Muscle layer of duodenum (tissue), 2 donors: ENCODE data around the gene CCDC85A.

Experiments
- H3K27ac ChIP-seq: one replicate; pipeline ENCODE4 v1.7.0; 2013; ENCODE audit warnings: mild to moderate bottlenecking, low read length
- H3K27me3 ChIP-seq: one replicate; pipeline ENCODE4 v1.7.0; 2013; ENCODE audit warnings: low read depth, mild to moderate bottlenecking, control low read depth, low read length
- H3K36me3 ChIP-seq, 2 donors: one replicate each; pipeline ENCODE4 v1.7.0; 2013; ENCODE audit warnings: low read length in 2 of 2, control low read depth in 1 of 2, mild to moderate bottlenecking in 1 of 2; ENCODE audit not compliant: insufficient read depth in 2 of 2, control insufficient read depth in 1 of 2
- H3K4me1 ChIP-seq, 2 donors: one replicate each; pipeline ENCODE4 v1.7.0; 2013; ENCODE audit warnings: low read length in 2 of 2, mild to moderate bottlenecking in 2 of 2, control low read depth in 1 of 2, moderate library complexity in 1 of 2; ENCODE audit not compliant: insufficient read depth in 2 of 2, control insufficient read depth in 1 of 2
- H3K4me3 ChIP-seq, 2 donors: one replicate each; pipeline ENCODE4 v1.7.0; 2013; ENCODE audit warnings: low read length in 2 of 2, low read depth in 1 of 2, mild to moderate bottlenecking in 1 of 2
- H3K9me3 ChIP-seq, 2 donors: one replicate each; pipeline ENCODE4 v1.7.0; 2013; ENCODE audit warnings: low read length in 2 of 2, control low read depth in 1 of 2, mild to moderate bottlenecking in 1 of 2; ENCODE audit not compliant: control insufficient read depth in 1 of 2
- donor health status: healthy.

CCDC85A gene

DNA sequence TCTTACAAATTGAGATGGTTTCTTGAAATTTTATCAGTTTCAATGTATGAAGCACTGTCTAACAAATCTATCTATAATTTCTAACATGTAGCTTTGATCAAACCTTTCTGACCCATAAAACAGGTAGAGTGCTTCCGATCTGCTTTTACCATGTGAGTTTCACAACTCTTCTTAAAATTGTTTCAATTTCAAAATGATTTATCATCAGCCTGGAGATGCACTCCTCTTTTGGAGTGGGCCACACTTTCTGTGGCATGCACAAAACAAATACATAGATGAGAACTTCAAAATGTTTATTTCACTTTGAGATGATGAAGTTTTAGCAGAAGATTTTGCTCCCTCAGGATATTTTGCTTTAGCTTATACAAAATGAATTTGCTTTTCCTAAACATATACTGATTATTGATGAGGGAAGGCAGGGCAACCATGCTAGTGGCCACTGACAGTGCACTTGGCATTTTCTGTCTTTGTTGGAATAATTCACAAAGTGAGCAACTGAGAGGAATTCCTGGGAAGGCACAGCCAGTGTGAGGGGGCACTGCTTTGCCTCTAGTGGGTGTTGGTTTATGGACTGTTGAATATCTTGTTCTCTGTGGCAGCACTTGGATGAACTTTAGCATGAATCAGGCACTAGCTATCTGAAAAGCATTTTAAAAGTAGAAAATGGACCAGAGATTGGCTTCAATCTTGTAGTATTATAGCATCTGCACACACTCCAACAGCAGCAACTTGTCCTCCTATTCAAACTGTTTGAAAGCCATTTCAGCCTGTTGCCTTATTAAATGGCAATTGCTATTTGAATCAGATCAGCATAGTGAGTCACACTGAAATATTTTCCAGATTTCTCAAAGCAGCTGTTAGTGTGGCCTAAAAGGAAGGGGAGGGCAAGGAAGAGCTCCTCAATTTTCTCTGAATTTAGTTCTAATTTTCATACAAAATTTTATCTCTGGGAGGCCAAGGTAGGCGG lies 193.2 kb downstream of the CCDC85A start:
- H3K27me3 ChIP-seq: no peaks in the 10 kb centered on the region
- no peak overlapping the region for H3K27ac ChIP-seq
- H3K9me3 ChIP-seq: no peaks in the 10 kb centered on the region
- H3K4me3 ChIP-seq: no peak overlapping the region
- no peaks in the 10 kb centered on the region for H3K36me3 ChIP-seq
- H3K4me1 ChIP-seq: no peaks in the 10 kb centered on the region

- Histone ChIP-seq H3K4me1 (no peaks in the 10 kb centered on the region), H3K27ac (no peak overlapping the region), H3K4me3 (no peak overlapping the region), H3K9me3 (no peaks in the 10 kb centered on the region), H3K27me3 (no peaks in the 10 kb centered on the region), H3K36me3 (no peaks in the 10 kb centered on the region)
These were observed 195.3 kb downstream of the CCDC85A start for GRCh38 chr2:56379066-56379465.

DNA sequence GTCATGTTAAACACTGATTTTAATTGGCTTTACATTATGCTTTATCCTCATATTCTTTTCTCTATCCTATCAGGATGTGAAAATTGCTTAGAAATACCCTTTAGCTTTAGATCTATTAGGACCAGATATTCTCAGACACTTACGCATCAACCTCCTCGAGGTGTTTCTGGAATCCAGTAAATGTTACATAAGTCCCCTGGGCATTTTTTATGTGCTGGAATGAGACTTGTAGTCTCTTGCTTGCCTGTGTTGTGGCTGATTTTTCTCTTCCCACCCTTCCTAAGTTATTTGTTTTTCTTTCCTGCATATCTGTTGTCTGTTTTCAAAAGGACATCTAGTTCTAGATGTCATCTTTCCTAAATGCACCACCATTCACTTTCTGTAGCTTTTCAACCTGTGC lies 197.1 kb downstream of the CCDC85A start:
- Histone ChIP-seq H3K36me3 (no peaks in the 10 kb centered on the region), H3K4me1 (no peaks in the 10 kb centered on the region), H3K27me3 (no peaks in the 10 kb centered on the region), H3K4me3 (no peak overlapping the region), H3K27ac (no peak overlapping the region), H3K9me3 (no peaks in the 10 kb centered on the region)

GRCh38 chr2:56382466-56382865 lies 198.7 kb downstream of the CCDC85A start:
- Histone ChIP-seq H3K9me3 (no peaks in the 10 kb centered on the region), H3K27me3 (no peaks in the 10 kb centered on the region), H3K36me3 (no peaks in the 10 kb centered on the region), H3K27ac (no peak overlapping the region), H3K4me1 (no peaks in the 10 kb centered on the region), H3K4me3 (no peak overlapping the region)

DNA sequence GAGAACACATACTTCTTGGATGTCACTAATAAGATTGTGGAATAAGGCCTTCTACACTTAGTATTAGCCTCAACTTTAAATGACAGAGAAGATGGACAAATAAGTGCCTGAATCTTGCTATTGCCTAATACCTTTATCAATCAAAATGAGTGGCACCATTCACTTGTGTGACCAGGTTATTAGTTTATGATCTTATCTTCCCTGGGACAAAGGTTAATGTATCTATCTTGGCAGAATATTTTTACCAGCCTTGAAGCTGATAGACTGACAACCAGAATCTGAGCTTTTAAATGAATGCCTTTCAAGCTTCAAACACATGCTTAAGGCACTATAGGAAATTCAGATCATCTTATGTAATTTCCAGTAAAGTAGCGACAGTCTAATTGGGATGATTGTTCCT lies 202.9 kb downstream of the CCDC85A start:
- no peak overlapping the region for H3K27ac ChIP-seq
- no peaks in the 10 kb centered on the region for H3K27me3 ChIP-seq
- H3K36me3 ChIP-seq: no peaks in the 10 kb centered on the region
- H3K4me1 ChIP-seq: no peaks in the 10 kb centered on the region
- H3K9me3 ChIP-seq: no peaks in the 10 kb centered on the region
- H3K4me3 ChIP-seq: no peak overlapping the region

DNA sequence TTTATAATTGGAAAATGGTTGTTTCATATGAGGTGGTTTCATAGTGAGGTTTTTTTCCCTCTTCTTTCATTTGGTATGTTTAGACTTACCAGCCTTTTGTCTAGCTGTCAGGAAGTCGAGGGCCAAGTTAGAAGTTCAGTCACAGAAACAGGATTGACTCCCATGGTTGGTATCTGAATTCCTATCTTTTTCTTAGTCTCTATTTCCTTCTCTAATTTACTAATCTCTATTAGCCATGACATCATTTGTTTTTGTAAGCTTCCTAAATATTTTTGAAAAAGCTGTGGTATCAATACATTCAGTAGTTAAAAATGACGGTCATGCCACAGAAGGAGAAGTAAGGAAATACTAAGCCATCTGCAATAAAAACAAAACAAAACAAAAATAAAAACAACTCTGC lies 206.9 kb downstream of the CCDC85A start:
- Histone ChIP-seq H3K36me3 (no peaks in the 10 kb centered on the region), H3K27me3 (no peaks in the 10 kb centered on the region), H3K4me3 (no peak overlapping the region), H3K4me1 (no peaks in the 10 kb centered on the region), H3K9me3 (no peaks in the 10 kb centered on the region), H3K27ac (no peak overlapping the region)

DNA sequence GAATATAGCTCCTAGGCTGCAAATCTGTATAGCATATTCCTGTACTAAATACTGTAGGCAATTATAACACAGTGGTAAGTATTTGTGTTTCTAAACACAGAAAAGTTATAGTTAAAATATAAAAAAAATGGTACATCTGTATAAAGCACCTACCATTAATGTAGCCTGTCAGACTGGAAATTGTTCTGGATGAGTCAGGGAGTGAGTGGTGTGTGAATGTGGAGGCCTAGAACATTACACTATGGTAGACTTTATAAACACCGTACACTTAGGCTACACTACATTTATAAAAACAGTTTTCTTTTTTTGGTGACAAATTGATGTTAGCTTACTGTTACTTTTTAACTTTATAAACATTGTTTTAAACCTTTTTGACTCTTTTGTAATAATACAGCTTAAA lies 226.3 kb downstream of the CCDC85A start:
- no peaks in the 10 kb centered on the region for H3K36me3 ChIP-seq
- H3K9me3 ChIP-seq: no peaks in the 10 kb centered on the region
- no peaks in the 10 kb centered on the region for H3K4me1 ChIP-seq
- no peak overlapping the region for H3K27ac ChIP-seq
- no peaks in the 10 kb centered on the region for H3K27me3 ChIP-seq
- H3K4me3 ChIP-seq: no peak overlapping the region

DNA sequence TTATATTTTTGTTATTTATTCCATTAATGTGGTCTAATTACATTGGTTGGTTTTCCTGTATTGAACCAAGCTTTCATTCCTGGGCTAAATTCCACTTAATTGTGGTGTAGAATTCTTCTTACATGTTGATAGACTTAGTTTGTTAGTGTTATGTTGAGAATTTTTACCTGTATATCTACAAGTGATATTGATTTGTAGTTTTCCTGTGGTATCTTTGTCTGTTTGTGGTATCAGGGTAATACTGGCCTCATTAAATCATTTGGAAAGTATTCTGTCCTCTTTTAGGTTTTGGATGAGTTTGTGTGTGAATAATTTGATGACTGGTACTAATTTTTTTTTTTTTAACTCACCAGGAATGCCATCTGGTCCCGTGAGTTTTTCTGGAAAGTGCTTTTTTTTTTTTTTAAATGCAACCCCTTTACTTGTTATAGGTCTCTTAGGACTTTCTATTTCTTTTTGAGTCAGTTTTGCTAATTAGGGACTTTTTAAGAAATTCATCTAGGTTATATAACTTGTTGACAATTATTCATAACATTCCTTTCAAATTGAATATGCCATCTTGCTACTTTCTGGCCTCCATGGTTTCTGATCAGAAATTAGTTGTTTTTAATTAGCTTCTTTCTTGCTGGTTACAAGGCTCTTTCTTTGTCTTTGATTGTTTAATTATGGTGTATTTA lies 232.8 kb downstream of the CCDC85A start:
- no peaks in the 10 kb centered on the region for H3K4me1 ChIP-seq
- H3K27ac ChIP-seq: no peak overlapping the region
- no peaks in the 10 kb centered on the region for H3K27me3 ChIP-seq
- no peaks in the 10 kb centered on the region for H3K36me3 ChIP-seq
- H3K9me3 ChIP-seq: peaks cover 0 to 5% of the 10 kb centered on the region in 2 donors
- no peak overlapping the region for H3K4me3 ChIP-seq
